ENCODE data around the gene PARVB.

PARVB gene

DNA sequence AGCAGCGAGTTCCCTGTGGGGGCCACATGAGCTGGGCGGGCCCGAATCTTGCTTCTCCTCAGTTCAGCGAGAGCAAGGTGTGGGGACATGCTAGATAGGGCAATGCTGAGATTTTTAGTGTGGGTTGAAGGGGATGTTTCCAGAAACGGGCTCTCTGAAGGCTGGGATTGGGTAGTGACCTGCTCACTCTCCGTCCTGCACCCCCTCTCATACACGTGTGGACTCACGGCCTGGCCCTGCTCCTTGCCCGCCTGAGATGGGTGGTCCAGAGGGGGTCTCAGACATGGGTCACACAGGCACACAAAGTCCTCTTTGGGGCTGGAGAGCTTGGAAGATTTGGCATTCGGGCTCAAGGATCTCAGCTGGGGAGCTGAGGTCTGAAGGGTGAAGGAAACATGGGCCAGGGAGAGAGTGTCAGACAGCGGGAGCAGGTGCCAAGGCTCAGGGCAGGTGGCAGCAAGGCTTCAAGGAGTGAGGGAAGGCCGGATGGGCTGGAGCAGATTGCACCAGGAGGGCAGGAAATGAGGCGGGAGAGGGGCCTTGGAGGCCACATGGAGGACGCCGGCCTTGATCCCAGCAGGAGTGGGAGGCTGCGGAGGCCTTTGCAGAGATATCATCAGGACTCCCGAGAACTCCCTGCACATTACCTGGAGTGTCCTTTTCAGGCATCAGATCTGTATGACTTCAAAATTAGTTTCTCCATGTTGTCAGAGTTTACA lies 74.1 kb downstream of the PARVB start:
- DNase-seq (ENCODE audit: low spot score), result no peak
- TF ChIP-seq, protein P1, sequence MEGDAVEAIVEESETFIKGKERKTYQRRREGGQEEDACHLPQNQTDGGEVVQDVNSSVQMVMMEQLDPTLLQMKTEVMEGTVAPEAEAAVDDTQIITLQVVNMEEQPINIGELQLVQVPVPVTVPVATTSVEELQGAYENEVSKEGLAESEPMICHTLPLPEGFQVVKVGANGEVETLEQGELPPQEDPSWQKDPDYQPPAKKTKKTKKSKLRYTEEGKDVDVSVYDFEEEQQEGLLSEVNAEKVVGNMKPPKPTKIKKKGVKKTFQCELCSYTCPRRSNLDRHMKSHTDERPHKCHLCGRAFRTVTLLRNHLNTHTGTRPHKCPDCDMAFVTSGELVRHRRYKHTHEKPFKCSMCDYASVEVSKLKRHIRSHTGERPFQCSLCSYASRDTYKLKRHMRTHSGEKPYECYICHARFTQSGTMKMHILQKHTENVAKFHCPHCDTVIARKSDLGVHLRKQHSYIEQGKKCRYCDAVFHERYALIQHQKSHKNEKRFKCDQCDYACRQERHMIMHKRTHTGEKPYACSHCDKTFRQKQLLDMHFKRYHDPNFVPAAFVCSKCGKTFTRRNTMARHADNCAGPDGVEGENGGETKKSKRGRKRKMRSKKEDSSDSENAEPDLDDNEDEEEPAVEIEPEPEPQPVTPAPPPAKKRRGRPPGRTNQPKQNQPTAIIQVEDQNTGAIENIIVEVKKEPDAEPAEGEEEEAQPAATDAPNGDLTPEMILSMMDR (conservative IDR thresholded peaks at IDR 0.05; ENCODE audit: low read depth), result no peak
- ChIA-PET POLR2A (ENCODE audit: low non-redundant PET) (no interaction called here), CTCF (no interaction called here)
- no peak overlapping the region for H3K27ac ChIP-seq

DNA sequence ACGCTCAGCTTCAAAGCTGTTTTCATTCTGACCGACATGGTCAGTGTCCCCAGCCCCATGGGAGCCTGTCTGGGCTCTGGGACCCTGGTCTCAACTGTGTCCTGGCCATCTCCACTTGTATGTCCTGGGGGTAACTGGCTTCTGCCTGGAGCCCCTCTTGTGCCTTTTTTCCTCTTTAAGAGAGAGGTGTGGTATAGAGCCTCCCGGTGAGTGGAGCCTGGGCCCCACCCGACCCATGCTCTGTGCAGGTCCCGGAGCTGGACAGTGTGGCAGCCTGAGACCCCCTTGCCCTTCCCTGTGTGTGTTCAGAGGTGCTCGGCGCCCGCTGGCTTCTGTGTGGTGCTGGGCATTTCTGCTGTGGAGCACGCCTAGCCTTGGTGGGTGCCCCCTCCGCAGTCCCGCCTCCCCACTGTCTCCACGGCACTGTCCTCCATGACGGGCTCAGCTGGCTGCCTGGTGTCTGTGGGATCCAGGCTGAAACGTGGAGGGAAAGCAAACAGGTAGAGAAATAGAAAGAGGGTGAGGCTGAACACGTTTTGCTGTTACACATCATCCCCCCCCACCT lies 74.9 kb downstream of the PARVB start:
- TF ChIP-seq, protein P1 (conservative IDR thresholded peaks at IDR 0.05; ENCODE audit: low read depth), result no peak
- H3K27ac ChIP-seq, result no peak overlapping the region
- CTCF ChIA-PET, result no interaction called here
- POLR2A ChIA-PET (ENCODE audit: low non-redundant PET), result no interaction called here
- DNase-seq (ENCODE audit: low spot score), result no peak

- no peak overlapping the region for H3K27ac ChIP-seq
- DNase-seq (ENCODE audit: low spot score), result no peak
- TF ChIP-seq, protein P1 (conservative IDR thresholded peaks at IDR 0.05; ENCODE audit: low read depth), result no peak
- ChIA-PET CTCF (no interaction called here), POLR2A (ENCODE audit: low non-redundant PET) (no interaction called here)
These were observed 75.6 kb downstream of the PARVB start for GRCh38 chr22:44099696-44100095.

- POLR2A ChIA-PET (ENCODE audit: low non-redundant PET), result no interaction called here
- CTCF ChIA-PET, result no interaction called here
- TF ChIP-seq, protein P1 (conservative IDR thresholded peaks at IDR 0.05; ENCODE audit: low read depth), result no peak
- H3K27ac ChIP-seq, result no peak overlapping the region
- no peak for DNase-seq (ENCODE audit: low spot score)
These were observed 76.3 kb downstream of the PARVB start for GRCh38 chr22:44100411-44100810.

DNA sequence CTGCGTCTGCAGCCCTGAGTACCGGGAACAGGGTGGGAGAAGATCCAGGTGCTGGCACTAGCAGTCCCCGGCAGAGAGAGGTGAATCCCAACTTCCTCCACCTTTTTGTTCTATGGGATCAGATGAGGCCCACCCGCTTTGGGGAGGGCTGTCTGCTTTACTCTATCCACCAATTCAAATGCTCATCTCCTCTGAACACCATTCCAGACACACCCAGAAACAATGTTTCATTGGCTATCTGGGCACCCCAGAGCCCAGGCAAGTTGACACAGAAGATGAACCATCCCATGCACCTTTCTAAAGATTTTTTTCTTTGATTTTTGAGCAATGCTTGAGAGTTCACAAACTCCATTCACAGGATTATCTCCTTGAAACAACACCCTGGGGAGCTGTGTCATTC lies 78.0 kb downstream of the PARVB start:
- H3K27ac ChIP-seq, result no peak overlapping the region
- TF ChIP-seq, protein P1 (conservative IDR thresholded peaks at IDR 0.05; ENCODE audit: low read depth), result no peak
- ChIA-PET POLR2A (ENCODE audit: low non-redundant PET) (no interaction called here), CTCF (no interaction called here)
- no peak for DNase-seq (ENCODE audit: low spot score)

- POLR2A ChIA-PET (ENCODE audit: low non-redundant PET), result no interaction called here
- DNase-seq (ENCODE audit: low spot score), result no peak
- CTCF ChIA-PET, result no interaction called here
- no peak overlapping the region for H3K27ac ChIP-seq
- TF ChIP-seq, protein P1 (conservative IDR thresholded peaks at IDR 0.05; ENCODE audit: low read depth), result no peak
These were observed 78.8 kb downstream of the PARVB start for GRCh38 chr22:44102856-44103255.
